HG03135 (cell line): ENCODE measurements around the gene ZBTB38.

ENCODE experiments used
- ATAC-seq: cut with Tn5 transposase; IDR thresholded peaks from one replicate; pipeline ENCODE4 v1.9.1; 2021; ENCODE audit warnings: mild to moderate bottlenecking, moderate library complexity; ENCODE audit not compliant: unreplicated experiment

The ZBTB38 gene

GRCh38 chr3:141336672-141337522 lies 31.4 kb upstream of the ZBTB38 start:
- peak; percentile 89 for ATAC-seq

- no peak for ATAC-seq
Measured at GRCh38 chr3:141337523-141337854, 30.8 kb upstream of the ZBTB38 start.

- ATAC-seq: no peak
Measured at GRCh38 chr3:141337991-141338390, 30.3 kb upstream of the ZBTB38 start.

- ATAC-seq: no peak
Measured at GRCh38 chr3:141338881-141339280, 29.4 kb upstream of the ZBTB38 start.

GRCh38 chr3:141341536-141341935 lies 26.8 kb upstream of the ZBTB38 start:
- no peak for ATAC-seq

GRCh38 chr3:141342386-141342785 lies 25.9 kb upstream of the ZBTB38 start:
- no peak for ATAC-seq

GRCh38 chr3:141343077-141343476 lies 25.2 kb upstream of the ZBTB38 start:
- no peak for ATAC-seq

- no peak for ATAC-seq
Measured at GRCh38 chr3:141343865-141344271, 24.4 kb upstream of the ZBTB38 start.

GRCh38 chr3:141345528-141345927 lies 22.8 kb upstream of the ZBTB38 start:
- ATAC-seq: no peak

- ATAC-seq: no peak
Measured at GRCh38 chr3:141346007-141346406, 22.3 kb upstream of the ZBTB38 start.

- ATAC-seq: no peak
Measured at GRCh38 chr3:141346418-141346817, 21.9 kb upstream of the ZBTB38 start.

- ATAC-seq: no peak
Measured at GRCh38 chr3:141346839-141347238, 21.5 kb upstream of the ZBTB38 start.

- ATAC-seq: no peak
Measured at GRCh38 chr3:141348837-141349236, 19.5 kb upstream of the ZBTB38 start.

GRCh38 chr3:141349711-141350110 lies 18.6 kb upstream of the ZBTB38 start:
- no peak for ATAC-seq

GRCh38 chr3:141350666-141351065 lies 17.6 kb upstream of the ZBTB38 start:
- ATAC-seq: no peak

- no peak for ATAC-seq
Measured at GRCh38 chr3:141352262-141352984, 15.9 kb upstream of the ZBTB38 start.

- ATAC-seq: no peak
Measured at GRCh38 chr3:141353652-141354495, 14.4 kb upstream of the ZBTB38 start.

GRCh38 chr3:141354517-141354916 lies 13.8 kb upstream of the ZBTB38 start:
- no peak for ATAC-seq

- no peak for ATAC-seq
Measured at GRCh38 chr3:141355242-141355641, 13.1 kb upstream of the ZBTB38 start.

- ATAC-seq: no peak
Measured at GRCh38 chr3:141356046-141356445, 12.3 kb upstream of the ZBTB38 start.

GRCh38 chr3:141360888-141361598 lies 7.3 kb upstream of the ZBTB38 start:
- peak; percentile 66 for ATAC-seq
